HG03521 (cell line): ENCODE data around the gene GPR62.
"Not testable (repeated sequence)": the region's sequence is repeated elsewhere in the genome, so short reads cannot be mapped to it uniquely, and the experiment has no call there.

ENCODE experiments used
- ATAC-seq: cut with Tn5 transposase; IDR thresholded peaks from one replicate; pipeline ENCODE4 v1.9.1; 2021; ENCODE audit warnings: mild to moderate bottlenecking, moderate library complexity; ENCODE audit not compliant: unreplicated experiment

GPR62 gene, protein sequence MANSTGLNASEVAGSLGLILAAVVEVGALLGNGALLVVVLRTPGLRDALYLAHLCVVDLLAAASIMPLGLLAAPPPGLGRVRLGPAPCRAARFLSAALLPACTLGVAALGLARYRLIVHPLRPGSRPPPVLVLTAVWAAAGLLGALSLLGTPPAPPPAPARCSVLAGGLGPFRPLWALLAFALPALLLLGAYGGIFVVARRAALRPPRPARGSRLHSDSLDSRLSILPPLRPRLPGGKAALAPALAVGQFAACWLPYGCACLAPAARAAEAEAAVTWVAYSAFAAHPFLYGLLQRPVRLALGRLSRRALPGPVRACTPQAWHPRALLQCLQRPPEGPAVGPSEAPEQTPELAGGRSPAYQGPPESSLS

GRCh38 chr3:51955175-51955892, at the start of gene GPR62:
Gene GPR62, plus strand, starts transcription at chr3:51955381. Its CDS starts 272 bp downstream, at chr3:51955653.
- ATAC-seq, result no peak

DNA sequence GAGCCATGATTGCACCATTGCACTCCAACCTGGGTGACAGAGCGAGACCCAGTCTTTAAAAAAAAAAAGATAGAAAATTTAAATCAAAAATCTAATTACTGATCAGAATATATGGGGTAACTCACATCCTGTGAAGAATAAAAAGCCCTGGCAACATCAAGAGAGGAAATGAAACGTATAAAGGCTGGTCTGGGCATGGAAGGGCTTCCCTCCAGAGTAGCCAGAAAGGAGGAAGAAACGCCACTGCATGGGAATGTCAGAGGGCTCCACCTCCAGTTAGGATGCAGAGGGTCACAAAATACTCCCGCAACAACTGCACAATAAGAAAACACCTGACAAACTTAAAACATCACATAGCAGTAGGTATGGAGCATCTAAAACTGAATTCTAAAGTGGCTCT, 47.2 kb upstream of the GPR62 start:
- ATAC-seq, result no peak

- ATAC-seq, result no peak
These were observed 38.8 kb upstream of the GPR62 start for GRCh38 chr3:51916418-51916817.

DNA sequence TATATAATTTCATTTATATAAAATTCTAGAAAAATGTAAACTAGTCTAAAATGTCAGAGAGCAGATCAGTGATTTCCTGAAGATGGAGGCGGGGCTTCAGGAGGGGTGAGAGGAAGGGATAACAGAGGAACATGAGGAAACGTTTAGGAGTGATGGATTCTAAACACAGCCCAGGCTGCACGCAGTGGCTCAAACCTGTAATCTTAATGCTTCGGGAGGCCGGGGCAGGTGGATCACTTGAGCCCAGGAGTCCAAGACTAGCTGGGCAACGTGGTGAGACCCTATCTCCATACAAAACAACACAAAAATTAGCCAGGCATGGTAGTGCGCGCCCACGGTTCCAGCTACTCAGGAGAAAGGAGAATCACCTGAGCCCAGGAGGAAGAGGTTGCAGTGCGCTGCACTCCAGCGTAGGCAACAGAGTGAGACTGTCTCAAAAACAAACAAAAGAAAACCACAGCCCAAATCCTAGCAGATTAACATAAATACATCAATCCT, 34.1 kb upstream of the GPR62 start:
- no peak for ATAC-seq

- ATAC-seq, result no peak
These were observed 27.9 kb upstream of the GPR62 start for GRCh38 chr3:51927061-51927977.

GRCh38 chr3:51928438-51928837, 26.7 kb upstream of the GPR62 start:
- ATAC-seq, result no peak

- ATAC-seq, result not testable (repeated sequence)
These were observed 26.2 kb upstream of the GPR62 start for GRCh38 chr3:51928981-51929380.

- ATAC-seq, result no peak
These were observed 25.7 kb upstream of the GPR62 start for GRCh38 chr3:51929420-51930003.

- ATAC-seq, result no peak
These were observed 24.7 kb upstream of the GPR62 start for GRCh38 chr3:51930439-51930838.

DNA sequence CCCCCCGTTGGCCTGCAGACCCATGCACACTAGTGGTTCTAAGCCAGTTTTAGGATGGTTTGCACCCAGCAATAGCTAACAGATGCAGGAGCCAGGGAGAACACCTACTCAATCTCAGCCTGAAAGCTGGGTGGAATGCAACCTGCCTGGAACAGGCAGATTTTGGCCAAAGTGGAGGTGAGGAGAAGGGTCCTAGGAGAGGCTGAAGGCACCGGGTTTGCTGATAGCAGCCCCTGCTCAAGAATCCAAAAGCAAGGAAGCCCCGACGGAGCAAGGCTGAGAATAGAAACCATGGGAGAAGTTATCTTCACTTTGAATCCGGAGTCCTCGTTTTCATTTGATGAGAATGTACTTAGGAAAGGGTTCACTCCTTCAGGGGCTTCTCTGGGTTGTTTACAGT, 23.4 kb upstream of the GPR62 start:
- ATAC-seq, result no peak

GRCh38 chr3:51932471-51933370, 22.5 kb upstream of the GPR62 start:
- no peak for ATAC-seq

DNA sequence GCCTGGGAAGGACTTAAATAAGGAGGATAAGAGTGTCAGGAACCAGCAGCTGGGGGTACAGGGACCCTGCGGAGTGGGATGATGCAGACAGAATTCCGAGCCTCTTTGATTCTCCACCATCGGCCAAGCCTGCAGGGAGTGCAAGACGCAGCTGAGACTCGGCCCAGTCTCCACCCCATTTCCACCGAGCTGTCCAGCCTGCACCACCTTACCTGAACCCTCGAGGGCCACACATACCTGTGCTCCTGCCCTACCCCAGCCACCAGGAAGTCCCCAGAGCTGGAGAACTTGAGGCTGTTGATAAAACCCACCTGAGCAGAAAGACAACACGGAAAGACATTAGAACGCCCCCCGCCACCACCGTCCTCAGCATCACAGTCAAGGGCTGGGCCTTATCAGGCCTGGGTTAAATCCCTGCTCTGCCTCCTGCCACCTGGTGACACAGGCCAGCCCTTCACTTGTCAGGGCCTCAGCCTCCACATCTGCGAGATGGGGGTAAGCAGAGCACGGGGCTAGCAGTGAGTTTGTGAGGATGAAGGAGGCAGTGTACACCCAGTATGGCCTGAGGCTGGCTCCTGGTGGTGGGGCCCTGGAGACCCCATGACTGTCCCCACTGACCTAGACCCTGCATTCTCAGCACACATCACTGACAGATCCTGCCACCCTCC, 21.6 kb upstream of the GPR62 start:
- ATAC-seq, result no peak

GRCh38 chr3:51934139-51934850, 20.9 kb upstream of the GPR62 start:
- ATAC-seq, result no peak

- no peak for ATAC-seq
These were observed 19.9 kb upstream of the GPR62 start for GRCh38 chr3:51934991-51935885.

DNA sequence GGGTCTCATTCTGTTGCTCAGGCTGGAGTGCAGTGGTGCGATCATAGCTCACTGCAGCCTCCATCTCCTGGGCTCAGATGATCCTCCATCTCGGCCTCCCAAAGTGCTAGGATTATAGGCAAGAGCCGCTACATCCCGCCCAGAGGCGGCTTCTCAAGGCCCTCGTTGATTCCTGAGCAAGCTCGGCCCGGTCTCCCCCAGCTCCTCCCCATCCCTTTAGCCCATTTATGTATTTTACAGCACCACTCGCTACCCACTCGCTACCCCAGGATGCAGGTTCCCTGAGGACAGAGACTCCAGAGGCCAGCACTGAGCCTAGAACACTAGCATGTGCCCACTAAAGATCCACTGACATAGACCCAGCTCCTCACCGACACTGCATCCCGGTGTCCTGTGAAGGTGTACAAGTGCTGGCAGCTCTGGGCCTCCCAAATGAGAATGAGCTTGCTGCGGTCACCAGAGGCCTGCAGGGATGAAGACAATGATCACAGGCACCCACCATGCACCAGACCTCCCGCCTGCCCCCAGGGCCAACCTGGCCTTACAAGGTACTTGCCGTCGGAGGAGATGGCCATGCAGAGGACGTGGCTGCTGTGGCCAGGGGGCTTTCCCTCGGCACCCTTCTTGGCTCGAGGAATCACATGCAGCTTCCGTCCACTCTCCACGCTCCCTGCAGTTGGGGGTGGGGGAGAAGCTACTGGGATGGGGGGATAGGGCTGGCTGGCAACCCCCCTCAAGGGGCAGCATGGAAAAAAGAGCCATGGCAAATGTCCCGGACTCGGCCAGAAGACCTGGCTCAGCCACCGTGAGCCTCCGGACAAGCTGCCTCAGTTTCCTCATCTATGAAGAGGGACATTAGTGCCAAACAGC, 19.1 kb upstream of the GPR62 start:
- ATAC-seq, result no peak

DNA sequence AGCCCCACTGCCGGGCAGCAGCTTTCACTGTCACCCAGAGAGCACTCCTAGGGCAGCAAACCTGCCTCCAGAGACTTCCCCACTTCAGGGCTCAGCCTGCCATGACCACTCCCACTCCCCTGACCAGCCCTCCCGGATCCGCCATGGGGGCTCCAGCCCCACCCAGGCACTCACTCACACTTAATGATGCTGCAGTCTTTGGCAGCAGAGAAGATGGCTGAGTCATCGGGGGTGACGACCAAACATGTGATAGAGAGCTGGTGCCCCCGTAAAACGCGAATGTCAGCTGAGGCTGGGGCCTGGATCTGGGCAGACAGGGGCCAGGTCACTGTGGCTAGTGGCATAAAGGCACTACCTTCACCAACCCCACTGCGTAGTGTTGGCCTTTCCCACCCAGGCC, 18.2 kb upstream of the GPR62 start:
- ATAC-seq, result no peak
